K562 (cell line): ENCODE measurements around the gene TRMT2A. TPM values are rescaled to one million over a fixed set of nuclear protein-coding genes. Genes with fewer than 3 reads are reported as not detected.

Experiments
- BMI1 ChIP-seq: fragments of 150-350 bp; IDR thresholded peaks from 2 replicates; pipeline ENCODE4 v1.6.1; 2014; ENCODE audit warnings: low read length
- BRCA1 ChIP-seq, 2 experiments: fragments of 450-650 bp in 1 of 2; sonication (generic) in 1 of 2; formaldehyde crosslinking in 1 of 2; IDR thresholded peaks; 2 replicates each; pipeline versions ENCODE4 v1.5.0 to v1.6.1; 2017 to 2020; ENCODE audit warnings: mild to moderate bottlenecking in 1 of 2, missing genetic modification reagents in 1 of 2
- CCNT2 ChIP-seq: IDR thresholded peaks from 2 replicates; pipeline ENCODE4 v1.6.1; 2011; ENCODE audit warnings: borderline replicate concordance, low read depth, mild to moderate bottlenecking, moderate library complexity, mixed read lengths, low read length; ENCODE audit not compliant: insufficient read length; ENCODE audit errors: extremely low read depth
- CHCHD3 ChIP-seq: fragments of 250-450 bp; sonication (Bioruptor Pico); IDR thresholded peaks from 2 replicates; pipeline ENCODE4 v2.1.2; 2022; ENCODE audit warnings: mild to moderate bottlenecking
- DDX20 ChIP-seq: fragments of 450-650 bp; IDR thresholded peaks from 2 replicates; pipeline ENCODE4 v1.6.1; 2016; ENCODE audit warnings: missing genetic modification characterization, low read depth, mild to moderate bottlenecking, missing compliant biosample characterization, moderate library complexity
- KDM4B ChIP-seq, 2 experiments: fragments of 450-650 bp in 1 of 2; sonication (generic) in 1 of 2; IDR thresholded peaks; 2 replicates each; pipeline ENCODE4 v1.6.1; 2016 to 2017; ENCODE audit warnings: borderline replicate concordance in 2 of 2, antibody characterized with exemption in 1 of 2, low read depth in 1 of 2, mild to moderate bottlenecking in 1 of 2
- KLF1 ChIP-seq: fragments of 450-650 bp; IDR thresholded peaks from 2 replicates; pipeline ENCODE4 v1.6.1; 2016; ENCODE audit warnings: missing genetic modification characterization, missing compliant biosample characterization
- OTX1 ChIP-seq: fragments of 450-650 bp; formaldehyde crosslinking; IDR thresholded peaks from 2 replicates; pipeline ENCODE4 v1.4.0; 2022; ENCODE audit warnings: mild to moderate bottlenecking
- POLR2G ChIP-seq: fragments of 200-400 bp; formaldehyde crosslinking; IDR thresholded peaks from 2 replicates; pipeline ENCODE4 v1.6.1; 2017; ENCODE audit warnings: low read depth, mild to moderate bottlenecking, antibody characterized with exemption, low read length, moderate library complexity
- SNRNP70 ChIP-seq: fragments of 200-400 bp; formaldehyde crosslinking; optimal IDR thresholded peaks from 2 replicates; pipeline ENCODE3; 2017; ENCODE audit warnings: low read depth, low read length
- TSC22D4 ChIP-seq: fragments of 450-650 bp; IDR thresholded peaks from 2 replicates; pipeline ENCODE4 v1.6.1; 2016; ENCODE audit warnings: missing genetic modification characterization, missing biosample characterization, control low read depth
- ZEB2 ChIP-seq: fragments of 450-650 bp; IDR thresholded peaks from 2 replicates; pipeline ENCODE4 v1.6.1; 2016
- ZNF561 ChIP-seq: fragments of 450-650 bp; formaldehyde crosslinking; conservative IDR thresholded peaks from 2 replicates; pipeline ENCODE4 v1.4.0; 2020; ENCODE audit warnings: mild to moderate bottlenecking, moderate library complexity
- polyA plus RNA-seq, 8 experiments: library from polyadenylated mRNA; depleted of rRNA in 4 of 8; stranded (reverse) in 5 of 8; unstranded in 3 of 8; fragments of >200 nt; fragmentation: Nextera tagmentation in 2 of 8; fragmentation: Illumina TruSeq in 1 of 8; extraction: Ambion mirVana in 2 of 8; extraction: Trizol in 1 of 8; gene quantifications; 2 replicates each; pipeline versions ENCODE4 v1.2.1 to v1.2.3, GENCODE V29; 2011 to 2014; ENCODE audit warnings: inconsistent platforms in 1 of 8, missing spikeins in 1 of 8
- total RNA-seq, 7 experiments: library from RNA; depleted of rRNA in 6 of 7; stranded (reverse); fragments of >200 nt in 6 of 7; fragmentation: Illumina TruSeq in 2 of 7; extraction: Trizol in 2 of 7; gene quantifications; 2 replicates each; pipeline versions ENCODE4 v1.2.1 to v1.2.3, GENCODE V29; 2011 to 2021; ENCODE audit warnings: low replicate concordance in 1 of 7
- TF ChIP-seq, protein P1 (sequence below): fragments of 450-650 bp; conservative IDR thresholded peaks from 2 replicates; pipeline ENCODE4 v1.6.1; 2016; ENCODE audit warnings: missing genetic modification characterization, low read depth, mild to moderate bottlenecking, missing compliant biosample characterization, moderate library complexity
- TF ChIP-seq, protein P2 (sequence below), 2 experiments: fragments of 450-650 bp; IDR thresholded peaks; 2 replicates each; pipeline ENCODE4 v1.6.1; 2016; ENCODE audit warnings: mild to moderate bottlenecking in 2 of 2, borderline replicate concordance in 1 of 2, low read depth in 1 of 2, moderate library complexity in 1 of 2
- TF ChIP-seq, protein P3 (sequence below): sonication (generic); formaldehyde crosslinking; IDR thresholded peaks from 2 replicates; pipeline ENCODE4 v1.8.1; 2023; ENCODE audit warnings: mild to moderate bottlenecking, missing genetic modification reagents

TRMT2A gene
- total and polyA plus RNA-seq, 9 of the 15 experiments (the other 6 are each of a cell fraction or from before 2014, with no cell fraction given): 1.6 to 265 (median 140) TPM

DNA sequence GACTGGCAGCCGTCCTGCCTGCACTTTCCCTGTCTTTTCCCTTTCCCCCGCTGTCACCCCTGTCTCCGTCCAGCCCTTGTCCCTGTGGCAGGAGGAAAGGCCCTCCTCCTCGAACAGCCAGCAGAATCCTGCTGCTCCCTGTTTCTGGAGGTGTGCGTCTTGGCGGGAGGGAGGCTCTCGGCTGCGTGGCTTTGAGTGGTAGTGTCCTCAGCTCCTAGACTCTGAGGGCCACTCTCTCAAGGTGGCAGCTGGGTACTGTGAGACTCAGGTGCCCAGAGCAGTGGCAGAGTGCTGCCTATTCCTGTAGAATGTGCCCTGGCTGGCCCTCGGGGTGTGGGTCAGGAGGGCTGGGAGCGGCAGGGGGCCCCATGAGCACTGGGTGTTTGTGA is 10.2 kb downstream of the TRMT2A start (continued):
- TF ChIP-seq CCNT2 (no peak), SNRNP70 (no peak), KDM4B (IDR thresholded peaks at IDR 0.05; ENCODE audit: borderline replicate concordance in 2 of 2, low read depth in 1 of 2) (0 out of 4 replicates have a peak, but pooled peaks of 1 of the 2 experiments have one; percentile 39), OTX1 (CRISPR knock-in tag) (0 out of 2 replicates have a peak, but pooled peaks have one; percentile 64), BMI1 (no peak), CHCHD3 (CRISPR knock-in tag) (no peak), ZEB2 (no peak), POLR2G (peak; percentile 50), ZNF561 (CRISPR knock-in tag) (no peak), TSC22D4 (tag) (0 out of 2 replicates have a peak, but pooled peaks have one; percentile 47), KLF1 (no peak), BRCA1 (IDR thresholded peaks at IDR 0.05) (no peak), BRCA1 (CRISPR knock-in tag; IDR thresholded peaks at IDR 0.05) (no peak), DDX20 (tag) (no peak)
- TF ChIP-seq, protein P1, sequence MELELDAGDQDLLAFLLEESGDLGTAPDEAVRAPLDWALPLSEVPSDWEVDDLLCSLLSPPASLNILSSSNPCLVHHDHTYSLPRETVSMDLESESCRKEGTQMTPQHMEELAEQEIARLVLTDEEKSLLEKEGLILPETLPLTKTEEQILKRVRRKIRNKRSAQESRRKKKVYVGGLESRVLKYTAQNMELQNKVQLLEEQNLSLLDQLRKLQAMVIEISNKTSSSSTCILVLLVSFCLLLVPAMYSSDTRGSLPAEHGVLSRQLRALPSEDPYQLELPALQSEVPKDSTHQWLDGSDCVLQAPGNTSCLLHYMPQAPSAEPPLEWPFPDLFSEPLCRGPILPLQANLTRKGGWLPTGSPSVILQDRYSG (tag): no peak
- TF ChIP-seq, protein P2, sequence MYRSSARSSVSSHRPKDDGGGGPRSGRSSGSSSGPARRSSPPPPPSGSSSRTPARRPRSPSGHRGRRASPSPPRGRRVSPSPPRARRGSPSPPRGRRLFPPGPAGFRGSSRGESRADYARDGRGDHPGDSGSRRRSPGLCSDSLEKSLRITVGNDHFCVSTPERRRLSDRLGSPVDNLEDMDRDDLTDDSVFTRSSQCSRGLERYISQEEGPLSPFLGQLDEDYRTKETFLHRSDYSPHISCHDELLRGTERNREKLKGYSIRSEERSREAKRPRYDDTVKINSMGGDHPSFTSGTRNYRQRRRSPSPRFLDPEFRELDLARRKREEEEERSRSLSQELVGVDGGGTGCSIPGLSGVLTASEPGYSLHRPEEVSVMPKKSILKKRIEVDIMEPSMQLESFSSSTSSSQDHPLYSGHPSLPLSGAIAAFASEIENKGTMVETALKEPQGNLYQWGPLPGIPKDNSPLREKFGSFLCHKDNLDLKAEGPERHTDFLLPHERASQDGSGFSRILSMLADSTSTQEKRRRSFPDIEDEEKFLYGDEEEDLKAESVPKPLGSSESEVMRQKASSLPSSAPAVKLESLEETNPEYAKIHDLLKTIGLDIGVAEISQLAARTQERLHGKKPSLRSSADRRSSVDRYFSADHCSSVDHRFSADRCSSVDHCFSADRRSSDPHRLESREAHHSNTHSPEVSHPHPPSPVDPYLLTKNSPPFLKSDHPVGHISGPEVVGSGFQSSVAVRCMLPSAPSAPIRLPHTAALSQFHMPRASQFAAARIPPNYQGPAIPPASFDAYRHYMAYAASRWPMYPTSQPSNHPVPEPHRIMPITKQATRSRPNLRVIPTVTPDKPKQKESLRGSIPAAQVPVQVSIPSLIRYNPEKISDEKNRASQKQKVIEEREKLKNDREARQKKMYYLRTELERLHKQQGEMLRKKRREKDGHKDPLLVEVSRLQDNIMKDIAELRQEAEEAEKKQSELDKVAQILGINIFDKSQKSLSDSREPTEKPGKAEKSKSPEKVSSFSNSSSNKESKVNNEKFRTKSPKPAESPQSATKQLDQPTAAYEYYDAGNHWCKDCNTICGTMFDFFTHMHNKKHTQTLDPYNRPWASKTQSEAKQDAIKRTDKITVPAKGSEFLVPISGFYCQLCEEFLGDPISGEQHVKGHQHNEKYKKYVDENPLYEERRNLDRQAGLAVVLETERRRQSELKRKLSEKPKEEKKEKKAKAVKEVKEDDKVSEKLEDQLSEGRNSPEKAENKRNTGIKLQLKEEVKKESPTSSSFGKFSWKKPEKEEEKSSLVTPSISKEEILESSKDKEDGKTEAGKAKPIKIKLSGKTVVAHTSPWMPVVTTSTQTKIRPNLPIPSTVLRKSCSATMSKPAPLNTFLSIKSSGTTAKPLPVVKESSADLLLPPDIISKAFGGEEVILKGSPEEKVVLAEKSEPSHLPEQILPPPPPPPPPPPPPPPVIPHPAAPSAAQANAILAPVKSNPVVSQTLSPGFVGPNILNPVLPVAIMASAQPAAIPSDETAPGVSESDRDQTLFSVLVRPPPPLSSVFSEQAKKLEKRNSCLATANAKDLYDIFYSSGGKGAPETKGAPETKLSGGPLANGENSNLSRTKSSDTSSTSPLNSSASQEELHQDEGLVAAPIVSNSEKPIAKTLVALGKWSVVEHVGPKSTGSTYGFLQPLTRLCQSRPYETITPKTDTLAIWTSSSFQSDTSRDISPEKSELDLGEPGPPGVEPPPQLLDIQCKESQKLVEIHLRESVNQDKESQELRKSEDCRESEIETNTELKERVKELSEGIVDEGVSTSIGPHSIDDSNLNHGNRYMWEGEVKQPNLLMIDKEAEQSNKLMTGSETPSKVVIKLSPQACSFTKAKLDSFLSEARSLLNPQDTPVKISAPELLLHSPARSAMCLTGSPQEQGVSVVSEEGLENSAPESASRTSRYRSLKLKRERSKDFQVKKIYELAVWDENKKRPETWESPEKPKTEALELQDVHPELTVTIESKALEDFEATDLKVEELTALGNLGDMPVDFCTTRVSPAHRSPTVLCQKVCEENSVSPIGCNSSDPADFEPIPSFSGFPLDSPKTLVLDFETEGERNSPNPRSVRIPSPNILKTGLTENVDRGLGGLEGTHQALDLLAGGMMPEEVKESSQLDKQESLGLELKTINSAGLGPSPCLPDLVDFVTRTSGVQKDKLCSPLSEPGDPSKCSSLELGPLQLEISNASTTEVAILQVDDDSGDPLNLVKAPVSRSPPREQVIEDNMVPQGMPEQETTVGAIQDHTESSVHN (IDR thresholded peaks at IDR 0.05; ENCODE audit: borderline replicate concordance in 1 of 2, low read depth in 1 of 2): no peak
- TF ChIP-seq, protein P3, sequence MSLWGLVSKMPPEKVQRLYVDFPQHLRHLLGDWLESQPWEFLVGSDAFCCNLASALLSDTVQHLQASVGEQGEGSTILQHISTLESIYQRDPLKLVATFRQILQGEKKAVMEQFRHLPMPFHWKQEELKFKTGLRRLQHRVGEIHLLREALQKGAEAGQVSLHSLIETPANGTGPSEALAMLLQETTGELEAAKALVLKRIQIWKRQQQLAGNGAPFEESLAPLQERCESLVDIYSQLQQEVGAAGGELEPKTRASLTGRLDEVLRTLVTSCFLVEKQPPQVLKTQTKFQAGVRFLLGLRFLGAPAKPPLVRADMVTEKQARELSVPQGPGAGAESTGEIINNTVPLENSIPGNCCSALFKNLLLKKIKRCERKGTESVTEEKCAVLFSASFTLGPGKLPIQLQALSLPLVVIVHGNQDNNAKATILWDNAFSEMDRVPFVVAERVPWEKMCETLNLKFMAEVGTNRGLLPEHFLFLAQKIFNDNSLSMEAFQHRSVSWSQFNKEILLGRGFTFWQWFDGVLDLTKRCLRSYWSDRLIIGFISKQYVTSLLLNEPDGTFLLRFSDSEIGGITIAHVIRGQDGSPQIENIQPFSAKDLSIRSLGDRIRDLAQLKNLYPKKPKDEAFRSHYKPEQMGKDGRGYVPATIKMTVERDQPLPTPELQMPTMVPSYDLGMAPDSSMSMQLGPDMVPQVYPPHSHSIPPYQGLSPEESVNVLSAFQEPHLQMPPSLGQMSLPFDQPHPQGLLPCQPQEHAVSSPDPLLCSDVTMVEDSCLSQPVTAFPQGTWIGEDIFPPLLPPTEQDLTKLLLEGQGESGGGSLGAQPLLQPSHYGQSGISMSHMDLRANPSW (CRISPR knock-in tag): no peak
